Measurements from ENCODE around the gene ORAI3.
A peak's percentile ranks its signal among the peaks of the same experiment; 100 is the strongest.

The ORAI3 gene

DNA sequence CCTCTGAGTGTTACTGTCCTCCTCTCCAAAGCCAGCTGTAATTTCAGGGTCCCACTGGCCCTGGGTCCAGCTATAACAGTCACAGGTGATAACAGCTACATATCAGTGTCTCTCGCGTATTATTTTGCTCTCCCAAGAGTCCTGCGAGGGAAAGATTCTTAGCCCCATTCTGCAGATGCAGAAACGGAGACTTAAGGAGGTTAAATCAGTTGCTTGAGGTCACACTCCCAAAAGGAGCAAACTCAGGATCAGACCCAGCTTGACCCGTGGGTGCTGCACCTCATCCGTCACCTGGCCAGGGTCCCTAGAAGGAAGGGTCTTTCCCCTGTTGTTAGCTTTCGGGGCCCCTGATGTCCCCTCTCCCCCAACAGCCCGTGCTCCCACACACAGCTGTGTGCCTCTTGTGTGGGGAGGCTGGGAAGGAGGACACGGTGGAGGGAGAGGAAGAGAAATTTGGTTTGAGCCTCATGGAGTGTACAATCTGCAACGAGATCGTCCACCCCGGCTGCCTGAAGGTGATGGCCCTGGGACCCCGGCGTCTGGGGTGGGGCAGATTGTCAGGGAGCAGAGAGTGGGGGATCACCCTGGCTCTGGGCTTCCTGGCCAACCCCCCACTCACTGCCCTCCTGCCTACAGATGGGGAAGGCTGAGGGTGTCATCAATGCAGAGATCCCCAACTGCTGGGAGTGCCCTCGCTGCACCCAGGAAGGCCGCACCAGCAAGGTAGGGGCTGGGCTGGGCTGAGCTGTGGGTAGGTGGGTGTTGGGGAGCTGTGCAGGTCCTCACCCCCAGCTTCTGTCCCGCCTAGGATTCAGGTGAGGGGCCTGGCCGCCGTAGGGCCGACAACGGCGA is 21.7 kb upstream of the ORAI3 start:
- no peaks in the 10 kb centered on the region for H3K27me3 ChIP-seq (replicated peaks in 2 of 5; ENCODE audit: control insufficient read depth in 4 of 5, insufficient read depth in 5 of 5, low read length in 4 of 5)
- no peak overlapping the region for H3K4me3 ChIP-seq (ENCODE audit: control insufficient read depth in 1 of 7, extremely low read depth in 1 of 7, insufficient read depth in 4 of 7, low read depth in 2 of 7, low read length in 6 of 7)
- H3K27ac ChIP-seq (ENCODE audit: insufficient read depth in 1 of 2, low read depth in 1 of 2, low read length in 2 of 2, poor library complexity in 1 of 2, severe bottlenecking in 2 of 2) = no peak overlapping the region
- ChIA-PET POLR2A (no interaction called here), CTCF (interaction anchor here (2.4 to 9.9 kb wide), 2 partner anchors 12 to 27 kb away, joined by 8 to 98 read pairs; no protein-coding TSS in a partner anchor)
- H3K36me3 ChIP-seq (ENCODE audit: control insufficient read depth in 4 of 4, insufficient read depth in 4 of 4, low read length in 3 of 4) = peaks cover 8 to 59% (median 34%) of the 10 kb centered on the region in 4 experiments
- no peaks in the 10 kb centered on the region for H3K9me3 ChIP-seq (ENCODE audit: control extremely low read depth in 1 of 5, control insufficient read depth in 4 of 5, insufficient read depth in 2 of 5, low read depth in 1 of 5, low read length in 4 of 5)
- no peak for DNase-seq
- peaks cover 0 to 23% (median 22%) of the 10 kb centered on the region in 4 experiments for H3K4me1 ChIP-seq (ENCODE audit: control extremely low read depth in 1 of 4, control insufficient read depth in 4 of 4, insufficient read depth in 4 of 4, low read length in 3 of 4)
- WGBS (ENCODE audit: insufficient coverage) = 95% methylated on average over 16 of the region's 22 CpGs

- POLR2A ChIA-PET = no interaction called here
- H3K36me3 ChIP-seq (ENCODE audit: control insufficient read depth in 4 of 4, insufficient read depth in 4 of 4, low read length in 3 of 4) = peaks cover 8 to 64% (median 37%) of the 10 kb centered on the region in 4 experiments
- CTCF ChIA-PET = interaction anchor here (2.4 to 9.9 kb wide), 2 partner anchors 12 to 26 kb away, joined by 8 to 98 read pairs; no protein-coding TSS in a partner anchor
These were observed 21.0 kb upstream of the ORAI3 start for GRCh38 chr16:30927789-30928378.

GRCh38 chr16:30928390-30928789 is 20.5 kb upstream of the ORAI3 start:
- H3K4me3 ChIP-seq (ENCODE audit: control insufficient read depth in 1 of 7, extremely low read depth in 1 of 7, insufficient read depth in 4 of 7, low read depth in 2 of 7, low read length in 6 of 7) = no peak overlapping the region
- 93% methylated on average over 5 of the region's 11 CpGs for WGBS (ENCODE audit: insufficient coverage)
- DNase-seq = no peak
- H3K36me3 ChIP-seq (ENCODE audit: control insufficient read depth in 4 of 4, insufficient read depth in 4 of 4, low read length in 3 of 4) = peaks cover 8 to 64% (median 38%) of the 10 kb centered on the region in 4 experiments
- H3K27ac ChIP-seq (ENCODE audit: insufficient read depth in 1 of 2, low read depth in 1 of 2, low read length in 2 of 2, poor library complexity in 1 of 2, severe bottlenecking in 2 of 2) = no peak overlapping the region
- POLR2A ChIA-PET = no interaction called here
- H3K4me1 ChIP-seq (ENCODE audit: control extremely low read depth in 1 of 4, control insufficient read depth in 4 of 4, insufficient read depth in 4 of 4, low read length in 3 of 4) = peaks cover 0 to 23% (median 21%) of the 10 kb centered on the region in 4 experiments
- CTCF ChIA-PET = interaction anchor here (9.9 kb wide), 1 partner anchor 11 kb away, joined by 98 read pairs; no protein-coding TSS in a partner anchor
- H3K9me3 ChIP-seq (ENCODE audit: control extremely low read depth in 1 of 5, control insufficient read depth in 4 of 5, insufficient read depth in 2 of 5, low read depth in 1 of 5, low read length in 4 of 5) = no peaks in the 10 kb centered on the region
- H3K27me3 ChIP-seq (replicated peaks in 2 of 5; ENCODE audit: control insufficient read depth in 4 of 5, insufficient read depth in 5 of 5, low read length in 4 of 5) = no peaks in the 10 kb centered on the region

More at GRCh38 chr16:30927789-30928378, 21.0 kb upstream of the ORAI3 start:
- DNase-seq = peak in 2 of 3 donors; percentile 67 to 69
- 82% methylated on average over 10 of the region's 15 CpGs for WGBS (ENCODE audit: insufficient coverage)
- Histone ChIP-seq H3K4me1 (ENCODE audit: control extremely low read depth in 1 of 4, control insufficient read depth in 4 of 4, insufficient read depth in 4 of 4, low read length in 3 of 4) (peaks cover 0 to 23% (median 21%) of the 10 kb centered on the region in 4 experiments), H3K27ac (ENCODE audit: insufficient read depth in 1 of 2, low read depth in 1 of 2, low read length in 2 of 2, poor library complexity in 1 of 2, severe bottlenecking in 2 of 2) (no peak overlapping the region), H3K4me3 (ENCODE audit: control insufficient read depth in 1 of 7, extremely low read depth in 1 of 7, insufficient read depth in 4 of 7, low read depth in 2 of 7, low read length in 6 of 7) (no peak overlapping the region), H3K27me3 (replicated peaks in 2 of 5; ENCODE audit: control insufficient read depth in 4 of 5, insufficient read depth in 5 of 5, low read length in 4 of 5) (no peaks in the 10 kb centered on the region), H3K9me3 (ENCODE audit: control extremely low read depth in 1 of 5, control insufficient read depth in 4 of 5, insufficient read depth in 2 of 5, low read depth in 1 of 5, low read length in 4 of 5) (no peaks in the 10 kb centered on the region)

GRCh38 chr16:30929167-30929566 is 19.7 kb upstream of the ORAI3 start:
- DNase-seq = no peak
- Histone ChIP-seq H3K27me3 (replicated peaks in 2 of 5; ENCODE audit: control insufficient read depth in 4 of 5, insufficient read depth in 5 of 5, low read length in 4 of 5) (no peaks in the 10 kb centered on the region), H3K9me3 (ENCODE audit: control extremely low read depth in 1 of 5, control insufficient read depth in 4 of 5, insufficient read depth in 2 of 5, low read depth in 1 of 5, low read length in 4 of 5) (no peaks in the 10 kb centered on the region), H3K4me3 (ENCODE audit: control insufficient read depth in 1 of 7, extremely low read depth in 1 of 7, insufficient read depth in 4 of 7, low read depth in 2 of 7, low read length in 6 of 7) (no peak overlapping the region), H3K36me3 (ENCODE audit: control insufficient read depth in 4 of 4, insufficient read depth in 4 of 4, low read length in 3 of 4) (peaks cover 8 to 66% (median 38%) of the 10 kb centered on the region in 4 experiments), H3K27ac (ENCODE audit: insufficient read depth in 1 of 2, low read depth in 1 of 2, low read length in 2 of 2, poor library complexity in 1 of 2, severe bottlenecking in 2 of 2) (no peak overlapping the region), H3K4me1 (ENCODE audit: control extremely low read depth in 1 of 4, control insufficient read depth in 4 of 4, insufficient read depth in 4 of 4, low read length in 3 of 4) (peaks cover 0 to 21% (median 20%) of the 10 kb centered on the region in 4 experiments)
- CTCF ChIA-PET = interaction anchor here (9.9 kb wide), 1 partner anchor 10 kb away, joined by 98 read pairs; no protein-coding TSS in a partner anchor
- POLR2A ChIA-PET = no interaction called here
- 92% methylated on average over 7 of the region's 7 CpGs for WGBS (ENCODE audit: insufficient coverage)

GRCh38 chr16:30930160-30930571 is 18.7 kb upstream of the ORAI3 start:
- H3K9me3 ChIP-seq (ENCODE audit: control extremely low read depth in 1 of 5, control insufficient read depth in 4 of 5, insufficient read depth in 2 of 5, low read depth in 1 of 5, low read length in 4 of 5) = no peaks in the 10 kb centered on the region
- H3K27ac ChIP-seq (ENCODE audit: insufficient read depth in 1 of 2, low read depth in 1 of 2, low read length in 2 of 2, poor library complexity in 1 of 2, severe bottlenecking in 2 of 2) = no peak overlapping the region
- H3K4me3 ChIP-seq (ENCODE audit: control insufficient read depth in 1 of 7, extremely low read depth in 1 of 7, insufficient read depth in 4 of 7, low read depth in 2 of 7, low read length in 6 of 7) = no peak overlapping the region
- ChIA-PET CTCF (interaction anchor here (9.9 kb wide), 1 partner anchor 9 kb away, joined by 98 read pairs; no protein-coding TSS in a partner anchor), POLR2A (no interaction called here)
- peaks cover 0 to 19% (median 18%) of the 10 kb centered on the region in 4 experiments for H3K4me1 ChIP-seq (ENCODE audit: control extremely low read depth in 1 of 4, control insufficient read depth in 4 of 4, insufficient read depth in 4 of 4, low read length in 3 of 4)
- WGBS (ENCODE audit: insufficient coverage) = 96% methylated on average over 31 of the region's 35 CpGs
- no peaks in the 10 kb centered on the region for H3K27me3 ChIP-seq (replicated peaks in 2 of 5; ENCODE audit: control insufficient read depth in 4 of 5, insufficient read depth in 5 of 5, low read length in 4 of 5)
- H3K36me3 ChIP-seq (ENCODE audit: control insufficient read depth in 4 of 4, insufficient read depth in 4 of 4, low read length in 3 of 4) = peaks cover 9 to 72% (median 38%) of the 10 kb centered on the region in 4 experiments
- no peak for DNase-seq

DNA sequence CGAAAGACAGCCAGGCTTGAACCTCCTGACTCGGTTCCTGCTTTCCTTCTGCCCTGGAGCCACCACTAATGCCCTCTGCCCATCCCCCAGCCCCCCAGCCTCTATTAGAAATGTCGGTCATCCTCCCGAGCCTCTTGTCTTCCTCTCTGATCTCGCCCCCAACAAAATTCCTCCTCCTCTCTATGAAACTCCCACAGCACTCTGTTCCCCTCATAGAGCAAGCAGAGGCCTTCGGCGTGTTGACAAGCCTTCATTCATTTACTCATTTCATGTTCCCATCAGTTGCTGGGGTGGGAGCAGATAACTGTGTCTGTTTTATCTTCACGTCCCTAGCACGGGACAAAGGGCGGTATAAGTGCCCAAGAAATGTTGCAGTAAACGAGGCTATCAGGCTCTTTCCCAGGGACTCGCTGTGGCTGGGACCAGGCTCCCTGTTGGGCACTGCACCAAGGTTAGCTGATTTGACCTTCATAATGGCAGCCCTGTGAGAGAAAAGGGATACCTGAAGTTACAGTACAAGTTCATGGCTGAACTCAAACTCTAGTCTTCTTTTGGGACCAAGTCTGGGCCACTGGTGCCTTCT is 17.7 kb upstream of the ORAI3 start:
- H3K36me3 ChIP-seq (ENCODE audit: control insufficient read depth in 4 of 4, insufficient read depth in 4 of 4, low read length in 3 of 4) = peaks cover 9 to 68% (median 37%) of the 10 kb centered on the region in 4 experiments
- ChIA-PET POLR2A (no interaction called here), CTCF (interaction anchor here (9.9 kb wide), 1 partner anchor 8 kb away, joined by 98 read pairs; no protein-coding TSS in a partner anchor)
- H3K9me3 ChIP-seq (ENCODE audit: control extremely low read depth in 1 of 5, control insufficient read depth in 4 of 5, insufficient read depth in 2 of 5, low read depth in 1 of 5, low read length in 4 of 5) = no peaks in the 10 kb centered on the region
- H3K27ac ChIP-seq (ENCODE audit: insufficient read depth in 1 of 2, low read depth in 1 of 2, low read length in 2 of 2, poor library complexity in 1 of 2, severe bottlenecking in 2 of 2) = no peak overlapping the region
- no peaks in the 10 kb centered on the region for H3K27me3 ChIP-seq (replicated peaks in 2 of 5; ENCODE audit: control insufficient read depth in 4 of 5, insufficient read depth in 5 of 5, low read length in 4 of 5)
- DNase-seq = no peak
- 86% methylated on average over 10 of the region's 12 CpGs for WGBS (ENCODE audit: insufficient coverage)
- H3K4me3 ChIP-seq (ENCODE audit: control insufficient read depth in 1 of 7, extremely low read depth in 1 of 7, insufficient read depth in 4 of 7, low read depth in 2 of 7, low read length in 6 of 7) = no peak overlapping the region
- peaks cover 0 to 19% (median 15%) of the 10 kb centered on the region in 4 experiments for H3K4me1 ChIP-seq (ENCODE audit: control extremely low read depth in 1 of 4, control insufficient read depth in 4 of 4, insufficient read depth in 4 of 4, low read length in 3 of 4)

All from common myeloid progenitor, CD34-positive (primary cell).